Dermis microvascular lymphatic vessel endothelial cell (primary cell): ENCODE measurements around the gene CCSAP. TPM values are rescaled to one million over a fixed set of nuclear protein-coding genes. Genes with fewer than 3 reads are reported as not detected.

Source experiments
- DNase-seq, 2 donors: peaks; one replicate each; pipeline versions ENCODE4 v3.0.0 to v3.0.0-alpha.2; 2010; ENCODE audit warnings: low read depth in 2 of 2
- total RNA-seq: library from RNA; depleted of rRNA; stranded (reverse); fragments of >200 nt; gene quantifications from 2 replicates; pipeline ENCODE4 v1.2.1, GENCODE V29; 2014

Gene CCSAP
- total RNA-seq, 1 donor from 2014 or later, result 5.0 TPM

DNA sequence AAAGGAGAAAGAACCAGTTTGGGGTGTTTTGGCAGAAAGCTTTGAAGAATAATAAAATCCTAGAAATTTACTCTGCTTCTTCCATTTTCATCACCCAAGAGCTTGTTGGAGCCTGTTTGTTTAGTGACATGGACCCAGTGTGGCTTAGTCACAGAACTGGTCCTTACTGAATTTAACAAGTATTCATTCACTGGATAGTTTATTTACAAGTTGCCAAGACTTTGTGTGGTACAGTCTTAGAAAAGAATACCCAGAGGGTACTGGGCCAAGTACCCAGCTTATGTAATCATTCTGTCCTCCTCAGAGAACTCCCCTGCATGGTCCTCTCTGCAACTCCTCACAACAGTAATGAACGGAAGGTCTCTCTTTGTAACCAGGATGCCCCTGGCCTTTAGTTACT, 55.6 kb downstream of the CCSAP start:
- no peak for DNase-seq

DNA sequence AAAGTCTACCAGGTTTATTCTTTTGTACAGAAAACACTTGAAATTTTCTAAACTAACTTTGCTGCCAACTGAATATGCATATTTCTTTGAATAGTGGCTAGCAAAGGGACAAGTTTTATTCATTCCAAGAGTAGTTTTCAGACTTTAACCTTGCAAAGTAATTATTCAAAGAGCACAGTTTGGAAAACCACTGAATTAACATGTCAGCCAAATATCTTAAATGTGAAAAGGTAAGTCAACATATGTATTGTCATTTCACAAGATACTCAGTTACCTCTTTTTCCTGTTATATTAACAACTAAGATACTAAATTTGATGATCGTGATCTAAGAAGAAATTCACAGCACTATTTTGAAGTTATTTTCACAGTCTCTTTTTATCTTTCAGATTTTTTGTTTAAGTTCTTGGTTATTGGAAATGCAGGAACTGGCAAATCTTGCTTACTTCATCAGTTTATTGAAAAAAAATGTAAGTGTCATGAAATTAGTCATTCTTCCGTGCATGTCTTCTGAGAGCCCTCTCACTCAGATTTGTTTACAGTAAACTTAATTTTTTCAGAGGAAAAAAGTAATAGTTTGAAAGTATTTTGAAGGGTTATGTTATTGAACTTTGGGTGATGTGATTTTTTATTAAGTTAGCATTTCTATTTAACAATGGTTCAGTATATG, 56.6 kb downstream of the CCSAP start:
- peak in 1 of 2 donors; percentile 18 for DNase-seq

DNA sequence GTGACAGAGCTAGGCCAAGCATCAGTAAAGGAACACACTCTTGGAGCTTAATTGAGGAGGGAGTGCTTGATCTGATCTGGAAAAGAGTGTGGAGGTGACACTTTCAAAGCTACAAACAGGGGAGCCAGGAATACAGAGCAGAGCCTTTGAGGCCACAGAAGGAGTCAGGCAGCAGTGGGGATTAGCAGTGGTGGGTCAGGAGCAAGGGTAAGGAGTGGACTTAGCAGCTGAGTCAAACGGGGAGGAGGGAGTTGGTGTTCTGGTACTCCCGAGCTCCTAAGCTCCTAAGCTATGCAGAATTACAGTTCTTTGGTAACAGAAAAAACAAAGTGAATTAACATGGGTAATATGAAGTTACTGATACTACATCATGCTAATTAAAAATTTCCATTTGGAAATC, 57.4 kb downstream of the CCSAP start:
- DNase-seq, result no peak

DNA sequence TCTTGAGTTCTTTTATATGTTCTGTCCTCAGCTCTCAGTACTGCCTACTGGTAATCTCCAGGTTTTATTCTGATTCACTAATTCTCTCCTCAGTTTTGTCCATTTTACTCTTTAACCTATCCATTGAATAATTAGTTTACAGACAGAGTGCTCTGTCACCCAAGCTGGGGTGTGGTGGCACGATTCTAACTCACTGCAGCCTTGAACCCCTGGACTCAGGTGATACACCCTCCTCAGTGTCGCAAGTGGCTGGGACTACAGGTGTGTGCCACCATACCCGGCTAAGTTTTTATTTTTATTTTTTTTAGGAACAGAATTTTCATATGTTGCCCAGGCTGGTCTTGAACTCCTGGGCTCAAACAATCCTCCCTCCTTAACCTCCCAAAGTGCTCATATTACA, 58.0 kb downstream of the CCSAP start:
- no peak for DNase-seq

GRCh38 chr1:229283183-229283611, 59.6 kb downstream of the CCSAP start:
- no peak for DNase-seq

GRCh38 chr1:229282295-229282823, 60.5 kb downstream of the CCSAP start:
- no peak for DNase-seq

GRCh38 chr1:229281339-229281926, 61.4 kb downstream of the CCSAP start:
- DNase-seq, result no peak

DNA sequence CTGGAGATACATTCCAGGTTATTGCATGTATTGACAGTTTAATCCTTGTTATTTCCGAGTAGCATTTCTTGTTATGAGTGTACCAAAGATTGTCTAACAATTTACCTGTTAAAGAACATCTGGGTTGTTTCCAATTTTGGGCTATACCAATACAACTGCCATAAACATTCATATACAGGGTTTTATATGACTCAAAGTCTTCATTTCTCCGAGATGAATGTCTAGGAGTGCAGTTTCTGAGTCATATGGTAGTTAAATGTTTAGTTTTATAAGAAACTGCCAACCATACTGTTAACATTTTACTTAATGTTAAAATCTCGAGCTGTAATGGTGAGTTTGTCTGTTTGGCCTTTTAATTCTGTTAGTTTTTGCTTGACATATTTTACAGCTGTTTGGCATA, 61.9 kb downstream of the CCSAP start:
- no peak for DNase-seq

DNA sequence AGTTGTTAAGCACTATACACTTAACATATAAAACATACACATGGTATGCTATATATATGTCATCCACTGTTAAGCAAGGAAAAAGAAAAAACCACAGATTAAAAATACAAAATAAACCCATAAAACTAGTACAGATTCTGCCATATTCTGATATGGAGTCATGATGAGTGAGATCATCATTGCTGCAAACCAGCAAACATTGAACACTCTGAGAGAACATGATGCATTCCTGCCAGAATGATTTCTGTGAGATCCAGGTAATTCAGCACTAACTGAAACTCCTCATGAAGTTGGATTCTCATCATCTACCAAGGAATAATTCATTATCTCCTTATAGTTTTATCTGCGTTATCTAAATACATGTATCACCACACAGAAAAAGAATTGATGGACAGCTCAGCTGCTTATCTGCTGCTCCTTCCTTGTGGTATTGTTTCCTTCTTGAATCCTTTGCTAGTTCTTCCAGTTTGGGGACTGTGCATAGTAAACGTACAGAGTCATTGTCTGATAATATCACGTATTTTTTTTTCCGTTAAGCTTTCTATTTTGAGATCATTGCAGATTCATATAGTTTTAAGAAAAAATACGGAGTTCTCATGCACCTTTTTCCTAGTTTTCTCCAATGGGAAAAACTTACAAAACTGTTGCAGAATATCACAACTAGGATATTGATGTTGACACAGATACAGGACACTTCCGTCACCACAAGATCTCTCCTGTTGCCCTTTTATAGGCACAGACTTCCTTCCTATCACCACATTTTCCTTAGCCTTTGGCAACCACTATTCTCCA, 62.6 kb downstream of the CCSAP start:
- no peak for DNase-seq

GRCh38 chr1:229279242-229279641, 63.6 kb downstream of the CCSAP start:
- no peak for DNase-seq

GRCh38 chr1:229278120-229278741, 64.6 kb downstream of the CCSAP start:
- DNase-seq, result no peak

DNA sequence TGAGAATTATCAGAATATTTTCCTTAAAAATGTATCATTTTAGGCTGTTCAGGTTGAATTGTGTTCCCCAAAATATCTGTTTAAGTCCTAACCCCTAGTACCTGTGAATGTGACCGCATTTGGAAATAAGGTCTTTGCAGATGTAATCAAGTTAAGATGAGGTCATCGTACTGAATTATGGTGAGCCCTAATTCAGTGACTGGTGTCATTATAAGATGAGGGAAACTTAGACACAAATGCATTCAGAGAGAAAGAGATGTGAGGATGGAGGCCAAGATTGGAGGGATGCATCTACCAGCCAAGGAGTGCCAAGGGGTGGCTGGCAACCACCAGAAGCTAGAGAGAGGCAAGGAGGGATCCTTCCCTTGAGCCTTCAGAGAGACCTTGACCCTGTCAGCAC, 67.8 kb downstream of the CCSAP start:
- no peak for DNase-seq

DNA sequence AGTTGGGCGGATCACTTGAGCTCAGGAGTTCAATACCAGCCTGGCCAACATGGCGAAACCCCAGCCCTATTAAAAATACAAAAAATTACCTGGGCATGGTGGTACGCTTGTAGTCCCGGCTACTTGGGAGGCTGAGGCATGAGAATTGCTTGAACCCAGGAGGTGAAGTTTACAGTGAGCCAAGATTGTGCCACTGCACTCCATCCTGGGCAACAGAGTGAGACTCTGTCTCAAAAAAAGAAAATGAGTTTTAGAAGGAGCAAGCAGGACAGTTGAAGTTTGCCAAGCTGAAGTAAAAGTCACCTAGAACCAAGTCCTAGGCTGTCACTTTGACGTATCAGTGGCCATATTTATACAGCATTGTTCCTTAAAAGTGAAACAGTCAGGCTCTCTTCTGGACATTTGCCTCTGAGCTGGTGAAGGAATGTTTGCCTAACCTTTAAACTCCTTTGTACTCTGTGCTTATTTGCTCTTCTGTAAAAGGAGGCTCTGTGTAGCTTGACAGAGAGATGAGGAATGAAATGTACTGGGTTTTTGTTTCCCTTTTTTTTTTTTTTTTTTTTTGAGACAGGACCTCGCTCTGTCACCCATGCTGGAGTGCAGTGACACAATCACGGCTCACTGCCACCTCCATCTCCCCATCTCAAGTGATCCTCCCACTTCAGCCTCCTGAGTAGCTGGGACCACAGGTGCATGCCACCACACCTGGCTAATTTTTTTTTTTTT, 69.2 kb downstream of the CCSAP start:
- DNase-seq, result no peak

DNA sequence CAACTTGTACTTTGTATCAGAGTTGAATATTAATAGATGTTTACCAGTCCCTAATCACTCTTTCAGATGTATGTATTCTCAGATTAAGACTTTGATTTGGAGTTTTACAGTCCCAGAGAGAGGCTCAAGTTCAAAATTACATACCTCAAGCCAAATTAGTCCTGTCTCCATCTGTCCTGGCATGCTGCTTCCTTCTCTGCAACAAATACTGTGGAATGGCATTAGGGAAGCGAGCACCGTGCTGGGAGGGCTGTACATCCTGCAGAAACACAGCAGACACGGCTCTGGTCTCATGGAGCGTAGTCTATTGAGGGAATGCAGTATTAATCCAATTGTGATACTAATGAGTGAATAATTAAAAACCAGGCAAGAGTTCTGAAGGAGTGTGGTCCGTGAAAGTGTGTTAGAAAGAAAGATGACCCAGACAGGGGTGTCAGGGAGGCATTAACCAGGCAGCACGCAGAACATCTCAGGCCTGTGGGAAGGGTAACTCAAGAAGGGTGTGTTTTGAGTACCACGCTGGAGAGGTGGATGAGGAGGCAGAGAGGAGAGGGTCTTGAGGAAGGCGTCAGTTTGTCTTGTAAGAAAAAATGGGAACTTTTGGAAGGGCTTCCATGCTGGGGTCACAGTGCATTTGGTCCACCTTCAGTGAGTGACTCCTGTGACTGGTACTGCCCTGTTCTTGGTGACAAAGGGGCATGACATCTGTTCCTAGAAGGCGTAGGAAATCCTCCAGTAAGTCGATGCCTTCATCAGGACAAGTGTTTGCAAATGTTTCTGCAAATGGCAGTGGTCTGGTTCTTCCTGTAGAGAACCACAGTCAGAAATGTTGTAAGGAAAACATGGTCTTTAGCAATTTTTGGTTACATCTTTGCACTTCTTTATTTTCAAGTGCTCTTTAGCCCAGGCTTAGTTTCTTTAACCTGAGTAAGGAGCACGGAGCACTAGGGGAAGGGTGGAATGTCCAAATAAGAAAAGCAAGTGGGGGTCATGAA, 70.4 kb downstream of the CCSAP start:
- DNase-seq, result no peak

- DNase-seq, result peak in 1 of 2 donors; percentile 39
Observed at GRCh38 chr1:229271448-229272159, 71.2 kb downstream of the CCSAP start.
